ENCODE measurements around the gene STPG4.
A peak's percentile ranks its signal among the peaks of the same experiment; 100 is the strongest.

STPG4 gene

GRCh38 chr2:47049502-47049901, 105.6 kb downstream of the STPG4 start:
- DNase-seq, result no peak

GRCh38 chr2:47048801-47049480, 106.2 kb downstream of the STPG4 start:
- no peak for DNase-seq

GRCh38 chr2:47046271-47046670, 108.8 kb downstream of the STPG4 start:
- no peak for DNase-seq

- DNase-seq, result peak; percentile 51
Observed at GRCh38 chr2:47043891-47044239, 111.2 kb downstream of the STPG4 start.

- DNase-seq, result peak; percentile 90
Observed at GRCh38 chr2:47043142-47043890, 111.8 kb downstream of the STPG4 start.

- no peak for DNase-seq
Observed at GRCh38 chr2:47041891-47042684, 113.0 kb downstream of the STPG4 start.

- no peak for DNase-seq
Observed at GRCh38 chr2:47041063-47041462, 114.0 kb downstream of the STPG4 start.

- no peak for DNase-seq
Observed at GRCh38 chr2:47040651-47041050, 114.5 kb downstream of the STPG4 start.

- DNase-seq, result no peak
Observed at GRCh38 chr2:47039913-47040562, 115.1 kb downstream of the STPG4 start.

GRCh38 chr2:47039489-47039870, 115.6 kb downstream of the STPG4 start:
- DNase-seq, result no peak

GRCh38 chr2:47038656-47039488, 116.2 kb downstream of the STPG4 start:
- no peak for DNase-seq

- no peak for DNase-seq
Observed at GRCh38 chr2:47037678-47038077, 117.4 kb downstream of the STPG4 start.

All from NCI-H82 (cell line).